Activated T-helper 1 cell treated with anti-CD3 and anti-CD28 coated beads, Interleukin-12 subunit alpha, Interleukin-12 subunit beta, Interleukin-2, Interleukin-4 antibody, amounts not matched to agents 30 ng/mL and 10 ng/mL and 1 ng/mL, durations not matched to agents 14 hours and 24 hours and 36 hours (primary cell): ENCODE measurements around the gene PDE4C. TPM values are rescaled to one million over a fixed set of nuclear protein-coding genes. Genes with fewer than 3 reads are reported as not detected.
"Not testable (repeated sequence)": the region's sequence is repeated elsewhere in the genome, so short reads cannot be mapped to it uniquely, and the experiment has no call there.

Experiments
- DNase-seq: peaks from one replicate; pipeline ENCODE4 v3.0.0; 2021; ENCODE audit warnings: low spot score
- H3K27ac Mint-ChIP-seq: one replicate; pipeline ENCODE4 v1.8.0; 2021; ENCODE audit warnings: mild to moderate bottlenecking, mixed read lengths
- H3K27me3 Mint-ChIP-seq: one replicate; pipeline ENCODE4 v1.8.0; 2022; ENCODE audit warnings: mild to moderate bottlenecking, moderate library complexity, mixed read lengths; ENCODE audit not compliant: insufficient read depth
- H3K36me3 Mint-ChIP-seq: one replicate; pipeline ENCODE4 v1.8.0; 2021; ENCODE audit warnings: low read depth, mixed read lengths
- H3K4me1 Mint-ChIP-seq: one replicate; pipeline ENCODE4 v1.8.0; 2021; ENCODE audit warnings: low read depth, mixed read lengths
- H3K4me3 Mint-ChIP-seq: one replicate; pipeline ENCODE4 v1.8.0; 2021; ENCODE audit warnings: mild to moderate bottlenecking, moderate library complexity, mixed read lengths
- H3K9me3 Mint-ChIP-seq: one replicate; pipeline ENCODE4 v1.8.0; 2021; ENCODE audit warnings: mixed read lengths
- intact Hi-C: fragments of 100-400 bp; cut with micrococcal nuclease; formaldehyde crosslinking; loops from one replicate; pipeline ENCODE4 v1.15.1; 2024
- total RNA-seq: library from RNA; stranded (reverse); gene quantifications from 2 replicates; pipeline ENCODE4 v1.2.3, GENCODE V29; 2022

PDE4C gene
- total RNA-seq, 1 donor from 2014 or later = not detected

DNA sequence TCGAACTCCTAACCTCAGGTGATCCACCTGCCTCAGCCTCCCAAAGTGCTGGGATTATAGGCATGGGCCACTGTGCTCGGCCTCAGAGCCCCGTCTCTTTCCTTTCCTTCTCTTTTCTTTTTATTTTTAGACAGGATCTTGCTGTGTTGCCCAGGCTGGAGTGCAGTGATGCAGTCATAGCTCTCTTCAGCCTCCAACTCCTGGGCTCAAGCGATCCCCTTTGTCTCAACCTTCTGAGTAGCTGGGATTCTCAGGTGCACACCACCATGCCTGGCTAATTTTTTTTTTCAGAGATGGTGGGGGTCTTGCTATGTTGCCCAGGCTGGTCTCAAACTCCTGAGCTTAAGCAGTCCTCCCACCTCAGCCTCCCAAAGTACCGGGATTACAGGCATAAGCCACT lies 16.3 kb downstream of the PDE4C start:
- DNase-seq, H3K4me3 Mint-ChIP-seq, H3K36me3 Mint-ChIP-seq, intact Hi-C loops, H3K4me1 Mint-ChIP-seq, H3K27ac Mint-ChIP-seq, H3K9me3 Mint-ChIP-seq: not testable (repeated sequence)
- peaks cover 11% of the 10 kb centered on the region for H3K27me3 Mint-ChIP-seq

DNA sequence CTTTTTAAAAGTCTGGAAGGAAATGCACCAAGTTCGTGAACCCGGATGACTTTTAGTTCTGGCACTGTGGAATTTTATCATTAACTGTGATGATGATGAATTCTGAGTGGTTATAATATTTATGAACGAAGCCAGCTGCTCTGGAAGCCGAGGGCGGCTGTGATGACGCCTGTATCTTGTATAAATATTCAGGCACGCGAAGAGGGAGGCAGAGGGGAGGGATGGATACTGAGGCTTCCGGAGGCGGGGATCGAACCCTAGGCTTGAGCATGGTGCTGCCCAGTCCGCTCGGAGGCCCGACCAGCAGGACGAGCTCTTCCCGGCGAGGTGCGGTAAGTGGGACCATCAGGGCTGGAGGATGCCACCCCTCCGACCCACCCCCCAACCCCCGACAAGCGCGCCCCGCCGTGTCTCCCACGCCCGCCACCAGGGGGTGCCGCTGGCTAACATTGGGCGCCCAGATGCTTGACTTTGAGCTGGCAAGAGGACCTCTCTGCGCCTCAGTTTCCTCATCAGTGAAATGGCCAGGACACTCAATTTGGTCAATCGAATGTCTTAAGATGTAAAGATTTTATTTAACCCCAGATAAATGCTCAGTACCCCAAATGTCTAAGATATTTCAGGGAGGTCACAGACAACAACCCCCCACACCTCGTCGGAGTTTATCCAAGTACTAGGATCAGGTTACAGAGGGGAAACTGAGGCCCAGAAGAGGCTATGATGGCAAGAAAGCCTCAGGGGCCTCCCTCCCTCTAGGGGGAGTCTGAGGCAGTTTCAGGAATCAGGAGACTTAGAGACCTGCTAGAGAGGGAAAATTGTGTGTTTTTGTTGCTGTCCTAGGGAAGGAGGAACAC lies 17.9 kb downstream of the PDE4C start:
- Mint-ChIP-seq H3K4me1 (peaks cover 8% of the 10 kb centered on the region), H3K27me3 (peaks cover 9% of the 10 kb centered on the region), H3K27ac (no peak overlapping the region), H3K9me3 (no peaks in the 10 kb centered on the region), H3K36me3 (no peaks in the 10 kb centered on the region), H3K4me3 (no peak overlapping the region)
- intact Hi-C loops = loop anchor here (1.0 kb wide), 2 partner anchors 43 to 202 kb away; no protein-coding TSS in a partner anchor
- peak; percentile 34 for DNase-seq

DNA sequence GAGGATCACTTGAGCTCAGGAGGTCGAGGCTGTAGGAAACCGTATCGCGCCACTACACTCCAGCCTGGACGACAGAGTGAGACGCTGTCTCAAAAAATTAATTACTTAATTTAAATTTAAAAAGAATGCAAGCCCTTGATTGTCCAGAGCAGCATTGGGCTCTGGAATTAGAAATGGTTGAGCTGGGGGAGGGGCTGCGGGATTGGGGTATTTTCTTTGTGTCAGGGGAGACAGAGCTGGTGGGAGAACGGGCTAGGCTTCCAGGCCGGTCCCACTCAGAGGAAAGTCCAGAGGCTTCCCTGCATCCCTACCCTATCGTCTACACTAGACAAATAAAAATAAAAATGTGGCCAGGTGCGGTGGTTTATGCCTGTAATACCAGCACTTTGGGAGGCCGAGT lies 20.2 kb downstream of the PDE4C start:
- H3K4me1 Mint-ChIP-seq = peaks cover 18% of the 10 kb centered on the region
- intact Hi-C loops = no loop called here
- H3K27me3 Mint-ChIP-seq = peaks cover 6% of the 10 kb centered on the region
- H3K36me3 Mint-ChIP-seq = peaks cover 2% of the 10 kb centered on the region
- no peak overlapping the region for H3K27ac Mint-ChIP-seq
- DNase-seq = no peak
- no peaks in the 10 kb centered on the region for H3K9me3 Mint-ChIP-seq
- no peak overlapping the region for H3K4me3 Mint-ChIP-seq

- H3K9me3 Mint-ChIP-seq = no peaks in the 10 kb centered on the region
- peak; percentile 42 for DNase-seq
- H3K36me3 Mint-ChIP-seq = peaks cover 2% of the 10 kb centered on the region
- peaks cover 18% of the 10 kb centered on the region for H3K4me1 Mint-ChIP-seq
- H3K27ac Mint-ChIP-seq = peak overlapping the region; percentile 86
- intact Hi-C loops = loop anchor here (2.0 kb wide), 2 partner anchors 53 to 431 kb away; partner anchors contain the start of genes KLHL26 and PIK3R2
- H3K27me3 Mint-ChIP-seq = peaks cover 5% of the 10 kb centered on the region
- H3K4me3 Mint-ChIP-seq = peak overlapping the region; percentile 90
Observed at GRCh38 chr19:18205200-18205892, 20.9 kb downstream of the PDE4C start.

GRCh38 chr19:18204394-18205199 lies 21.6 kb downstream of the PDE4C start:
- Mint-ChIP-seq H3K9me3 (no peaks in the 10 kb centered on the region), H3K27ac (peak overlapping the region; percentile 86), H3K36me3 (peaks cover 2% of the 10 kb centered on the region), H3K4me1 (peaks cover 18% of the 10 kb centered on the region), H3K4me3 (peak overlapping the region; percentile 90), H3K27me3 (peaks cover 4% of the 10 kb centered on the region)
- intact Hi-C loops = loop anchor here (1.0 to 5.0 kb wide), 13 partner anchors 11 to 715 kb away; partner anchors contain the start of genes COPE, DDX49, ELL and GDF15
- DNase-seq = no peak

DNA sequence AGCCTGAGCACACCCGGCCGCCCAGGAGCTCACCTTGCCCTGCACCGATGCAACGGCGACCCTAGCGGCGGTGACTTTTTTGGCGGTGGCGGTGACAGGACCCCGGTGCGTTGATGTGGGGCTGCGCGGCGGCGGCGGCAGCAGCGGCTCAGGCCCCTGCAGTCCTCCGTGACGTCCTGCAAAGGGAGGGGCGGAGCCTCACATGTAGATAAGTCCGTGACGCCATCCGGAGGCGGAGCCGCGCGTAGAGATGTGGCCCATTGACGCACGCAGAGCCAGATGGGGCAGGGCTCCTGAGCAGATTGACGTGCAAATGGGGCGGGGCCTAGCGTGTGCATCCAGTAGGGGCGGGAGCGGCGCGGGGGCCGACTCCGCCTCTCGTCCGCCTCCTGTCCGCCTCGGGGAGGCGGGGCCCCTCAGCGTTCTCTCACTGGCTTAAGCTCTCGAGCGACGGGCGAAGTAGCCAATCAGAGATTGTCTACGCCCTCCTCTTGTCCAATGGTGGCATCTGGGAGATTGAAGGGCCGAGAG lies 22.3 kb downstream of the PDE4C start, which contains the start of gene RAB3A:
Gene RAB3A (minus strand): TSS at position 180 of the 531 bp plus-strand sequence. CDS start 1,302 bp downstream, outside the sequence.
- DNase-seq = peak; percentile 99
- H3K27ac Mint-ChIP-seq = peak within 1 kb of the TSS; percentile 86
- intact Hi-C loops = loop anchor here (1.0 to 5.0 kb wide), 13 partner anchors 11 to 715 kb away; partner anchors contain the start of genes COPE, DDX49, ELL and GDF15

DNA sequence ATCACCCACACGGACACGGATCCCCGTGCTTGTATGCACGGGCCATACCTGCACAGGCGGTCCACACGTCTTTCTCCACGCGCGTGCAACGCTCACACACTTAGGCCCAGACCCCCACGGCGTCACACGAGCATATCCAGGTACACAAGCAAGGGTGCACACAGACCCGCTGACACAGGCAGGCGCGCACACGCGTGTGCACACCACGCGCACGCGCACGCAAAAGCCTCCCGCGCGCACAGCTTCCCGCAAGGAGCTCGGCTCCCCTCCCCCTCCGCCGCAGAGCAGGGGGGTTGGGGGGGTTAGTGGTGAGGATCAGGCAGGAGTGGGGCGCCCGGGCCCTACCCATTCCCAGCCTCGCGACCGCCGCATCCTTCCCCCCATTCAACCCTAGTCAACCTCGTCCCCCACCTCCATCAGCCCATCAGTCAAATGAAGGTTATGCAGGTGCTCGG lies 22.8 kb downstream of the PDE4C start:
- H3K27ac Mint-ChIP-seq = peak overlapping the region; percentile 86
- H3K4me1 Mint-ChIP-seq = peaks cover 18% of the 10 kb centered on the region
- no peaks in the 10 kb centered on the region for H3K9me3 Mint-ChIP-seq
- intact Hi-C loops = loop anchor here (5.0 kb wide), 1 partner anchor 184 kb away; the partner anchor contains the start of gene GDF15
- peaks cover 6% of the 10 kb centered on the region for H3K36me3 Mint-ChIP-seq
- H3K27me3 Mint-ChIP-seq = peaks cover under 1% of the 10 kb centered on the region
- DNase-seq = no peak
- peak overlapping the region; percentile 95 for H3K4me3 Mint-ChIP-seq

More for the DNA sequence above, 22.3 kb downstream of the PDE4C start, which contains the start of gene RAB3A:
- Mint-ChIP-seq H3K36me3 (peaks cover 4% of the 10 kb centered on the region), H3K9me3 (no peaks in the 10 kb centered on the region), H3K4me1 (peaks cover 18% of the 10 kb centered on the region), H3K27me3 (peaks cover 4% of the 10 kb centered on the region), H3K4me3 (peak within 1 kb of the TSS; percentile 95)

DNA sequence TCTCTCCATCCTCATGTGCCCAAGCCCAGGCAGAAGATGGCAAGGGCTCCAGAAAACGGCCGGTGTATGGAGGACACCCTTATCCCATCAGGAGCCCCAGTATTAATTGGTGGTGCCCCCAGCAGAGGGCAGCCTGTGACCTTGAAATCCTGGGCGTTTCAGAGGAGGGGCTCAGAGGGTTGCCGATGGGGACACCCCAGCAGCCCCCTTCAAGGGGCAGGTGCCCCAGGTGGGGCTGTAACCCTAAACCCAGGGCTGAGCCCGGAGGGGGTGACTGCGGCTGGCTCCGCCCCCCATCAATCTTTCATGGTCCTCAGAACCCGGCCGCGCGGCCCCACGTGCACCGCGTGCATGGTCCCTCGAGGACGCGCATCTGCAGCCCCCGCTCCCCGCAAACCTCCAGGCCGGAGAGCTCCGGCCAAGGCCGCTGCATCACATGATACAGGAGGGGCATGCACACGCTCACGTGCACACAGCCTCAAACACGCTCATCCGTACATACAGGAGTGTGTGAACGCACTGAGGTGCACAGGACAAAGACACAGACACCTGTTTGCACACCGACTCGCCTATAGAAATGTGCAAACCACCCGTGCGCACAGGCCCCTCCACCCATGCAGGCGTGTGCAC lies 23.3 kb downstream of the PDE4C start:
- intact Hi-C loops = loop anchor here (5.0 kb wide), 1 partner anchor 184 kb away; the partner anchor contains the start of gene GDF15
- H3K4me3 Mint-ChIP-seq = peak overlapping the region; percentile 95
- H3K4me1 Mint-ChIP-seq = peaks cover 18% of the 10 kb centered on the region
- DNase-seq = no peak
- no peaks in the 10 kb centered on the region for H3K27me3 Mint-ChIP-seq
- no peaks in the 10 kb centered on the region for H3K9me3 Mint-ChIP-seq
- peak overlapping the region; percentile 86 for H3K27ac Mint-ChIP-seq
- H3K36me3 Mint-ChIP-seq = peaks cover 11% of the 10 kb centered on the region

GRCh38 chr19:18202397-18202777 lies 23.9 kb downstream of the PDE4C start:
- Mint-ChIP-seq H3K4me3 (peak overlapping the region; percentile 69), H3K9me3 (no peaks in the 10 kb centered on the region), H3K4me1 (peaks cover 18% of the 10 kb centered on the region), H3K36me3 (peaks cover 12% of the 10 kb centered on the region), H3K27ac (no peak overlapping the region), H3K27me3 (no peaks in the 10 kb centered on the region)
- intact Hi-C loops = loop anchor here (5.0 kb wide), 1 partner anchor 185 kb away; the partner anchor contains the start of gene GDF15
- DNase-seq = no peak

DNA sequence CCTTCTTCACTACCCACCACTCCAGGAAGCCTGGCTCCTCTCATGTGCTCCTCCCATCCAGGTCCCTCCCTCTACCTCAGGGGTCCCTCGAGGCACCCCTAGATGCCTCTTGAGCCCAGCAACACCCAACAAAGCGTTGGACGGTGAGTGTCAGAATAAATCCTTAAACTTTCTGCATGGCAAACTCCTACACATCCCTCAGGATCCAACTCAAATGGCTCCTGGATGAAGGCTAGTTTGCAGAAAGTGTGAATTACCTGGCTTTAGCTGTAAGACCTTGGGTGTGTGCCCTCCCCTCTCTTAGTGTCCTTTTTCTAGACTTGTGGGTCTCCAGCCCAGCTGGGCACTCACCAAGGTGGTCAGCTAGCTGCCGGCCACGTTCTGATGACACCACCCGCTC lies 27.9 kb downstream of the PDE4C start:
- no peaks in the 10 kb centered on the region for H3K27me3 Mint-ChIP-seq
- intact Hi-C loops = no loop called here
- H3K4me1 Mint-ChIP-seq = peaks cover 22% of the 10 kb centered on the region
- H3K27ac Mint-ChIP-seq = peak overlapping the region; percentile 37
- H3K9me3 Mint-ChIP-seq = no peaks in the 10 kb centered on the region
- peaks cover 12% of the 10 kb centered on the region for H3K36me3 Mint-ChIP-seq
- H3K4me3 Mint-ChIP-seq = peak overlapping the region; percentile 10
- no peak for DNase-seq

DNA sequence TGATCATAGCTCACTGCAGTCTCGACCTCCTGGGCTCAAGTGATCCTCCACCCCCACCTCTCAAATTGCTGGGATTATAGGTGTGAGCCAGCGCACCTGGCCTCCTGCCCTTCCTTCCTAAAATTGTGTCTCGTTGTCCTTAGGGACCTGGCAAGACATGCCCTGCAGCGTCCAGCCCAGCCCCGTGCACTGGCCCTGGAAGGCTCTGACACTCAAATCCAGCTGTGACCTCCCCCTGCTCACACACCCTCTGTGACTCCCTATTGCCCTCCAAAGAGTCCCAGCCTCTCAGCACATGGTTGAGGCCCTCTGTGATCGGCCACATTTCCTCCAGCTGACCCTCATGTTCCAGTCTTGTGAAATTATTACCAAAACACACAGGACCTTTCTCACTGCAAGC lies 28.3 kb downstream of the PDE4C start:
- Mint-ChIP-seq H3K27me3 (no peaks in the 10 kb centered on the region), H3K4me3 (no peak overlapping the region), H3K9me3 (no peaks in the 10 kb centered on the region), H3K27ac (no peak overlapping the region), H3K36me3 (peaks cover 12% of the 10 kb centered on the region), H3K4me1 (peaks cover 17% of the 10 kb centered on the region)
- no peak for DNase-seq
- intact Hi-C loops = no loop called here
